K562 (cell line): ENCODE measurements around the gene ZBTB9. TPM values are rescaled to one million over a fixed set of nuclear protein-coding genes. Genes with fewer than 3 reads are reported as not detected.

Experiments
- CHD1 ChIP-seq: fragments of 200-600 bp; sonication (generic); IDR thresholded peaks from one replicate; pipeline ENCODE4 v1.6.1; 2012; ENCODE audit warnings: mild to moderate bottlenecking, moderate library complexity, low read length, inconsistent platforms
- GABPB1 ChIP-seq: sonication (generic); formaldehyde crosslinking; IDR thresholded peaks from 2 replicates; pipeline ENCODE4 v1.8.0; 2022; ENCODE audit warnings: mild to moderate bottlenecking, missing genetic modification reagents
- MGA ChIP-seq: fragments of 450-650 bp; IDR thresholded peaks from 2 replicates; pipeline ENCODE4 v1.6.1; 2016; ENCODE audit warnings: mild to moderate bottlenecking, moderate library complexity
- PCBP1 ChIP-seq: fragments of 200-400 bp; formaldehyde crosslinking; IDR thresholded peaks from 2 replicates; pipeline ENCODE4 v1.6.1; 2018; ENCODE audit warnings: mild to moderate bottlenecking, low read depth, low read length; ENCODE audit not compliant: poor library complexity, severe bottlenecking
- REST ChIP-seq, 2 experiments: fragments of 450-650 bp; formaldehyde crosslinking in 1 of 2; IDR thresholded peaks; 2 replicates each; pipeline versions ENCODE4 v1.4.0 to v1.6.1; 2014 to 2020; ENCODE audit warnings: mild to moderate bottlenecking in 2 of 2, borderline replicate concordance in 1 of 2, low read depth in 1 of 2
- polyA plus RNA-seq, 8 experiments: library from polyadenylated mRNA; depleted of rRNA in 4 of 8; stranded (reverse) in 5 of 8; unstranded in 3 of 8; fragments of >200 nt; fragmentation: Nextera tagmentation in 2 of 8; fragmentation: Illumina TruSeq in 1 of 8; extraction: Ambion mirVana in 2 of 8; extraction: Trizol in 1 of 8; gene quantifications; 2 replicates each; pipeline versions ENCODE4 v1.2.1 to v1.2.3, GENCODE V29; 2011 to 2014; ENCODE audit warnings: inconsistent platforms in 1 of 8, missing spikeins in 1 of 8
- total RNA-seq, 7 experiments: library from RNA; depleted of rRNA in 6 of 7; stranded (reverse); fragments of >200 nt in 6 of 7; fragmentation: Illumina TruSeq in 2 of 7; extraction: Trizol in 2 of 7; gene quantifications; 2 replicates each; pipeline versions ENCODE4 v1.2.1 to v1.2.3, GENCODE V29; 2011 to 2021; ENCODE audit warnings: low replicate concordance in 1 of 7

ZBTB9 gene
- total and polyA plus RNA-seq, 9 of the 15 experiments (the other 6 are each of a cell fraction or from before 2014, with no cell fraction given), result 1.9 to 19.5 (median 10.4) TPM

- TF ChIP-seq MGA (peak; percentile 92), REST (IDR thresholded peaks at IDR 0.05; ENCODE audit: borderline replicate concordance) (peak; percentile 40; the same call in 1 of the 2 replicates), REST (CRISPR knock-in tag; IDR thresholded peaks at IDR 0.05; ENCODE audit: low read depth) (no peak; the same call in 1 of the 2 replicates), CHD1 (peak; percentile 80), GABPB1 (CRISPR knock-in tag) (peak; percentile 97), PCBP1 (peak; percentile 36)
Measured at GRCh38 chr6:33454009-33454946, at the start of gene ZBTB9 (continued).
